ENCODE results near the gene ANKRD50.

ANKRD50 gene

GRCh38 chr4:124635331-124635730, 77.2 kb downstream of the ANKRD50 start:
- DNase-seq (ENCODE audit: low read depth, low spot score): no peak

- DNase-seq (ENCODE audit: low read depth, low spot score): no peak
These were observed 79.1 kb downstream of the ANKRD50 start for GRCh38 chr4:124633285-124633941.

DNA sequence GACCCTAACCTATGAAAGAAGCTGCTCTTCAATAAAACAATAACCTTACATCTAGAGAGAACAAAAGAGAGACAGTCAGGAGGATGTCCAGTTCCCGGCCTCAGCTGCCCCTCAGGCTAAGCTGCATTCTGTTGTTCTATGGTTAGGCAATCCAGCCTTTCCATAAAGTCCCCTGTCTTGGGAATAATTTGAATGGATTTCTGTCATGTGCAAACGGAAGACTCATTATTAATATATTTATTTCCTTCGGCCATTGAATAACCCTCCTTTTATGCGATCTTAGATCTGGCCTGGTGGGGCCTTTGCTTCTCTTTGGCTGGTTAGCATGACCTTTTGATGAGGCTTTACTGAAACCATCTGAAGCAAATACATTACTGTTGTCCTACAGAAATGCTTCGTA, 80.1 kb downstream of the ANKRD50 start:
- no peak for DNase-seq (ENCODE audit: low read depth, low spot score)

- DNase-seq (ENCODE audit: low read depth, low spot score): peak; percentile 92
These were observed 80.8 kb downstream of the ANKRD50 start for GRCh38 chr4:124631760-124632159.

DNA sequence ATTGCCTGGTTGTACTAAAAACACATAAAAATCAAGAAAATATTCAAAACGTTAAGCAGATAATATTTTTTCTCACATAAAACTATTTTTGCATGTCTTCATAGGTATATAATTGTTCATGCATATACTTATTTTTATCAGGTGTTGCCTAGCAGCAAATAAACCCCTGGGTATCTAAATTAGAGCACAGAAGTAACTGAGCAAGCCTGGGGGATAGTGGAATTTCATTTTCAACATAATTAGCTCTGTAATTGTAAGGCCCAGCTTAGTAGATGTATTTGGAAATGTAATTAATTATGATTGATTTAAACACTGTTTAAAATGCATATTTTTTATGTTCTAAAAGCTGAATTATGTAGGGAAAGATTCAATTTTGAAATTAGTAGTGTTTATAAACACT, 82.9 kb downstream of the ANKRD50 start:
- DNase-seq (ENCODE audit: low read depth, low spot score): no peak
